Measurements from ENCODE around the gene KLF15.

- no peak for TF ChIP-seq CTCF (IDR thresholded peaks at IDR 0.05)
- TF ChIP-seq ZFX (IDR thresholded peaks at IDR 0.05; ENCODE audit: borderline replicate concordance), result no peak
Observed at GRCh38 chr3:126313166-126313565, 44.0 kb downstream of the KLF15 start.

Measured in 22Rv1 (cell line).